NOMO-1 treated with DMSO at 0.1 percent for 48 hours (cell line): ENCODE results near the gene SETBP1.
A peak's percentile ranks its signal among the peaks of the same experiment; 100 is the strongest.
"Not testable (repeated sequence)": the region's sequence is repeated elsewhere in the genome, so short reads cannot be mapped to it uniquely, and the experiment has no call there.

Experiments
- DNase-seq: peaks from one replicate; lab custom pipeline; 2025; ENCODE audit not compliant: unreplicated experiment; lab: John Stamatoyannopoulos, UW

Gene SETBP1

DNA sequence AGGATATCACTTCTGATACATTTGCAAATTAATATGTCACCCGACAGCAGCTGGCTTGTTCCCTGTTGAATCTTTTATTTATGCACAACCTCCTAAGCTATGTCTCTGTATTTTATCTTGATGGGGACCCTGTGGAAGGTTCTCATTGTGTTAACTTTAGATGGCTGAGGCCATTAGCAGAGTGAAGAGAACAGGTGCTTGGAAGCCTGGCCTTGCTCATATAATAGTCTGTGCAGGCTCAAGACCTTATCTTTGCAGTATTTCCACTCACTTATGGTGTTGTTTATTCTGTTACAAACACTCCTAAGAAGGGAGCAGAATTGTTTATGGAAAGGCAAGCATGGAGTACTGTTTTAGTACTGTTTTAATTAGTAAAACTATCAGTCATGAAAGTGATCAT lies 107.6 kb downstream of the SETBP1 start:
- DNase-seq = no peak

- no peak for DNase-seq
Observed at GRCh38 chr18:44789710-44790109, 109.0 kb downstream of the SETBP1 start.

- DNase-seq = no peak
Observed at GRCh38 chr18:44790860-44791259, 110.2 kb downstream of the SETBP1 start.

GRCh38 chr18:44791520-44791919 lies 110.8 kb downstream of the SETBP1 start:
- no peak for DNase-seq

- no peak for DNase-seq
Observed at GRCh38 chr18:44792456-44793061, 111.9 kb downstream of the SETBP1 start.

DNA sequence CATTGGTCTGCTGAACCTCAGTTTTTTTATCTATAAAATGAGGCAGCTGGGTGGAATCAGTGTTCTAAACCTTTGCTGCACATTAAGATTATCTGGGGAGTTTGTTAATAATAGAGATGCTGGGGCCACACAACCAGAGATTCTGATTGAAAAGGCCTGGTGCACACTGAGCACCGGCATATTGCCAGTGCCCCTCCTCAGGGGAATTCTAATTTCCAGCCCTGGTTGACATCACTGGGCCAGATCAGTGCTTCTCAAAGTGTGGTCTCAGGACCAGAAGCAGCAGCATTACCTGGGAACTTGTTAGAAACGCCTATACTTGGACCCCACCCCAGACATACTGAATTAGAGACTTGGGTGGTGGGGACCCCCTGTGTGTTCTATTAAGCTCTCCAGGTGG lies 112.5 kb downstream of the SETBP1 start:
- no peak for DNase-seq

GRCh38 chr18:44793685-44794084 lies 113.0 kb downstream of the SETBP1 start:
- DNase-seq = no peak

DNA sequence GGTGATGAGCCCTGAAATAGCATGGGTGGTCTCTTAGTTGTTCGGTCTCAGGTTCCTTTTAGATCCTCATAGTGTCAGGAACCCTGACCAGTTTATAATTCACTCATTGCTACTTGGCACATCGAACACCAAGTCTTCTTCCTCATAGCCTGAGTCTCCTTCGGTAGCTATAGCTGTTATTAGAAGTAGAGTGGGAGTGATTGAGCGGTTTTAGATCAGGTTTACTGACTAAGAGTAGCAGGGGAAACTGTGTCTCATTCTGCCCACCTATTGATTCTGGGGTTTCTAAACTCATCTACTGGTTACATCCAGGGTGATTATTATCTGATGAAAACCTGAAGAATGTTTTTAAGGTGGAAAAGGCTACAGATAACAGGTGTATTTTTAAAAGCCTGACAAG lies 114.6 kb downstream of the SETBP1 start:
- no peak for DNase-seq

DNA sequence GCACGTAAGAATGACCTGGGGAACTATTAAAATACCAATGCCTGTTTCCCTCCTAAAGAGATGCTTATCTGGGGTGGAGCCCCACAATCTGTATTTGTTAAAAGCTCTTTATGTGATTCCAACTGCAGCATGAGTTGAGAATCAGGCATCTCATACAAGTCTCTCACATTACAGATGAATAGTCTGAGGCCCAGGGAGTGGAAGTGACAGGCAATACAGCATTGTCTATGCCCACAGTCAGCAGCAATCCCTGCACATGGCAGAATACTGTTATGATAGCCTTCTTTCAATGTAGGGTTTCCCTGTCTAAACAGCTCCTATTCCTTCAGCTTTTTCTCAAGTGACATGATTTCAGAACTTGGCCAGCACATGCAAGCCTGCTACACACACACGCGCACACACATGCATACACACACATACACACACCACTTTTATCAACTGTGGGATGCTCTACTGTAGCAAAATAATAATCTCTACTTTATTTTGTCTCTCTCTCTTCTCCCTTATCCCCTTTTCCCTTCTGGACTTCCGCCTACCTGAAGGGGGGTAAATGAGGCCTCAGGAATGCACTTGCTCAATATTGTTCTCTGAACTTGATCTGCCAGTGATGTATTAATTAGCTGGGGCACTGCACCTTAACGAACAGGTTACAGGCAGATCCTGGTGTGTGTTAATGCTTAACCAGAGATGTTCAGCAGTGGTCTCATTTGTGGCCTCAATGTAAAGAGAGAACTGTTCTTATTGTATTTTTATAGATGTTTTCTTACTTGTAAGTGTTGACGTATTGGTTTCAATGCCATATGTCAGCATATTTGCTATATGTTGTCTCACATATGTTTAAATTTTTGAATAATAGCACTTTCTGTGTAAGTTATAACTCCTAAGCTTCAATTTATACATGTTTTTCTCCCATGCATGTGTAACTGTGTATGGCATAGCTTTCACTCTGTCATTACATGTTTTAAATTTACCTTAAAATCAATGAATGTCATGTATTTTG lies 116.0 kb downstream of the SETBP1 start:
- no peak for DNase-seq

GRCh38 chr18:44798433-44799048 lies 117.9 kb downstream of the SETBP1 start:
- no peak for DNase-seq

GRCh38 chr18:44799382-44799906 lies 118.8 kb downstream of the SETBP1 start:
- no peak for DNase-seq

- DNase-seq = peak; percentile 69
Observed at GRCh38 chr18:44799907-44800421, 119.3 kb downstream of the SETBP1 start.

- DNase-seq = not testable (repeated sequence)
Observed at GRCh38 chr18:44800766-44801165, 120.1 kb downstream of the SETBP1 start.

GRCh38 chr18:44801781-44802180 lies 121.1 kb downstream of the SETBP1 start:
- no peak for DNase-seq

- no peak for DNase-seq
Observed at GRCh38 chr18:44802508-44802907, 121.8 kb downstream of the SETBP1 start.

DNA sequence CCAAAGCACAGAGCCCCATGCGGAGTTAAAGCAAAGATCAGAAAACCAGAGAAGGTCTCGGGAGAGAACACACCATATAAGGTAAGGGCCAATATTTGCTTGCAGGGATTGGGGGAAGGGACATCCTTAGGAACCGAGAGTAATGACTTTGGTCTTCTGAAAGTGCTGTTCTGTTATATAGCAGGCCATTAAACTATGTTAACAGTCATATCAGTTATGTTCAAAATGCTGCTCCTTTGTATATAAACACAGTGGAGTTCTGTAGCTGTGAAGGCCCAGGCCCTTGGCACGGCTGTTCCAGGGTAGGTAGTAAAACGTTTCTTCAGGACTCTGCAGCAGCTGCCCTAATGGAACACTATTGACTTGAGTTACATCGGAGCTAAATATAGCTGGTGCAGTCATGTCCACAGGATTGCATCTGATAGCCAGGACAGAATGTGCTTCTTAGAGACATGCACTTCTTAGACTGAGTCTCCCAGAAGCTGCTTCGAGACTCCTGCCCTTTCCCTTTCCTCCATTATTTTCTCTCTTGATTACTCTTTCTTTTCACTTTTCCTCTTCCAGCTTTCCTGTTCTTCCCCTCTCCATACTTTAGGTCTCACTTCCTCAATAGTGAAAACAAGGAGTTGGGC lies 122.4 kb downstream of the SETBP1 start:
- no peak for DNase-seq

DNA sequence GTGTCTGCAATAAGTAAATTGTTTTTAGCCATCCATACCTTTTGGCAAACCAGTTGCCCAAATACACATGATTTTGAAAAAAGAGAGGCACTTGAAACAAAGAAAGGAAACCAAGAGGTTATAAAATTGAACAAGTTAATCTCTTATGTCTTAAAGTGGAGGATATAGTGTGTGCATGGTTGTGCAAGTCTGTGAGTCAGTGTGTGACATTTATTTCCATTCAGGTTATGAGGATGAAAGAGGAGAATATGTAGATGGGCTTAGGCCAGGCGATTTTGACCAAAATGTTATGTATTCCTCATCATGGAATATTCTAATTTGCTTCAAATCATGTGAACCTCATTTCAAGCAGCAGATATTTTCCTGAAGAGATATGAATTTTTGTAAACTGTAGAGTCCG lies 123.3 kb downstream of the SETBP1 start:
- DNase-seq = no peak

- DNase-seq = no peak
Observed at GRCh38 chr18:44805176-44805575, 124.5 kb downstream of the SETBP1 start.

GRCh38 chr18:44805643-44806042 lies 125.0 kb downstream of the SETBP1 start:
- DNase-seq = no peak

DNA sequence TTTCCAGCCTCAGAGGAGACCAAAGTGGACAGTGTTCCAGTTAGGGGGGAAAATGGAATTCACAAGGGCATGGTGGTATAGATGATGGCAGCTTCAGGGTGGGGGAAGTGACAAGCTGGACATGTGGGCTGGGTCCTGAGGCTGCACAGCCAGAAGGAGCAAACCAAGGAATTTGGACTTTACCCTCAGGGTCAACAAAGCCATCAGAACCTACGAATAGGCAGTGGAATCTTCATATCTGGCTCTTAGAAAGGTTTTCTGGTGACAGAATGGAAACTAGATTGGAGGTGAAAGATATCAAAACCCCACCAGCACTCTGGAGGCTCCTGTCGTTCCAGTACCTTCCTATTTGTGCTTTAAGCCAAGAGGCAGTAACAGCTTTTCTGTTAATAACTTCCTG lies 127.1 kb downstream of the SETBP1 start:
- no peak for DNase-seq

- no peak for DNase-seq
Observed at GRCh38 chr18:44811572-44812125, 131.0 kb downstream of the SETBP1 start.
